Astrocyte (in vitro differentiated cells and primary cell): ENCODE measurements around the gene KIF19.

Source experiments
- EZH2 ChIP-seq: IDR thresholded peaks from 2 replicates; pipeline ENCODE4 v1.6.1; 2012; ENCODE audit warnings: mild to moderate bottlenecking, low read length, inconsistent platforms; ENCODE audit not compliant: insufficient read depth
- TF ChIP-seq, protein P1 (sequence below): IDR thresholded peaks from 2 replicates; pipeline ENCODE4 v1.5.1; 2011; ENCODE audit warnings: low read depth, mild to moderate bottlenecking, inconsistent platforms, low read length, moderate library complexity; ENCODE audit not compliant: insufficient read depth

DNA sequence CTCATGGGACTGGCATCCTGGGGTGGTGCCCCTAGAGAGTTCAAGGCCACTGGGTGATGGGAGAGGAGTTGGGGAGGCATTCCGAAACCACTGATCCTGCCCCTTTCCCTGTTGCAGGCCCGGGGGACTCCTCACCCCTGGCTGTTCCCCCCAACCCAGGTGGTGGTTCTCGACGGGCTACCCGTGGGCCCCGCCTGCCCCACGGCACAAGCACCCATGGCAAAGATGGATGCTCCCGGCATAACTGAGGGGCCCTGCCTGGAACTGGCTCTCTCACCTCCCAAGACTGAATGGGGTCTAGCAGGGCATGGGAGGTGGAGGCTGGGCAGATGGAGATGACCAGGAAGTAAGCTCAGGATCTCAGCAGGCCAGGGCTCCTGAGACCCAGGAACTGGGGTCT is 29.0 kb downstream of the KIF19 start:
- TF ChIP-seq, protein P1, sequence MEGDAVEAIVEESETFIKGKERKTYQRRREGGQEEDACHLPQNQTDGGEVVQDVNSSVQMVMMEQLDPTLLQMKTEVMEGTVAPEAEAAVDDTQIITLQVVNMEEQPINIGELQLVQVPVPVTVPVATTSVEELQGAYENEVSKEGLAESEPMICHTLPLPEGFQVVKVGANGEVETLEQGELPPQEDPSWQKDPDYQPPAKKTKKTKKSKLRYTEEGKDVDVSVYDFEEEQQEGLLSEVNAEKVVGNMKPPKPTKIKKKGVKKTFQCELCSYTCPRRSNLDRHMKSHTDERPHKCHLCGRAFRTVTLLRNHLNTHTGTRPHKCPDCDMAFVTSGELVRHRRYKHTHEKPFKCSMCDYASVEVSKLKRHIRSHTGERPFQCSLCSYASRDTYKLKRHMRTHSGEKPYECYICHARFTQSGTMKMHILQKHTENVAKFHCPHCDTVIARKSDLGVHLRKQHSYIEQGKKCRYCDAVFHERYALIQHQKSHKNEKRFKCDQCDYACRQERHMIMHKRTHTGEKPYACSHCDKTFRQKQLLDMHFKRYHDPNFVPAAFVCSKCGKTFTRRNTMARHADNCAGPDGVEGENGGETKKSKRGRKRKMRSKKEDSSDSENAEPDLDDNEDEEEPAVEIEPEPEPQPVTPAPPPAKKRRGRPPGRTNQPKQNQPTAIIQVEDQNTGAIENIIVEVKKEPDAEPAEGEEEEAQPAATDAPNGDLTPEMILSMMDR, result no peak
- TF ChIP-seq EZH2, result no peak
